GM12878 (cell line): Measurements from ENCODE around the gene DGAT2. TPM values are rescaled to one million over a fixed set of nuclear protein-coding genes. Genes with fewer than 3 reads are reported as not detected.
A peak's percentile ranks its signal among the peaks of the same experiment; 100 is the strongest.

Source experiments
- ATAC-seq: fragments of 200-7000 bp; cut with Tn5 transposase; 3 replicates; pipeline ENCODE4 v1.9.1; 2020; ENCODE audit warnings: mild to moderate bottlenecking, moderate library complexity
- BruUV-seq: library from RNA; stranded (reverse); fragments of 400-500 nt; replicated peaks from 2 replicates; lab custom pipeline; 2021; lab: Mats Ljungman, UMichigan
- CTCF ChIA-PET: fragments of 300-600 bp; sonication (Branson Sonifier 250); formaldehyde crosslinking; extraction: SDS; loops from one replicate; lab custom pipeline; 2021; ENCODE audit warnings: inconsistent platforms; lab: Yijun Ruan, JAX
- POLR2A ChIA-PET: fragments of 350-600 bp; formaldehyde crosslinking; extraction: SDS; loops from one replicate; lab custom pipeline; 2021; ENCODE audit warnings: inconsistent platforms; lab: Charles Lee
- RAD21 ChIA-PET: fragments of 300-600 bp; sonication (Branson Sonifier 250); formaldehyde crosslinking; loops from one replicate; lab custom pipeline; 2023; ENCODE audit warnings: antibody characterized with exemption; ENCODE audit not compliant: unreplicated experiment; lab: Charles Lee
- SMC1A ChIA-PET: fragments of 300-600 bp; sonication (Branson Sonifier 250); formaldehyde crosslinking; loops from one replicate; lab custom pipeline; 2023; ENCODE audit not compliant: unreplicated experiment, uncharacterized antibody; lab: Charles Lee
- DNase-seq: peaks from one replicate; pipeline ENCODE4 v3.0.0-alpha.2; 2011; ENCODE audit warnings: low read depth, low spot score
- FAIRE-seq: peaks from 3 replicates; lab custom pipeline; 2011; peaks lifted over from hg19 to GRCh38; lab: Jason Lieb, UNC
- H2AFZ ChIP-seq: 2 replicates; pipeline ENCODE4 v1.6.0; 2011; ENCODE audit warnings: low read depth, low read length, control low read depth; ENCODE audit not compliant: control insufficient read depth
- H3K27ac ChIP-seq: 2 replicates; pipeline ENCODE4 v1.5.1; 2011; ENCODE audit warnings: control low read depth; ENCODE audit not compliant: control insufficient read depth, insufficient read depth
- H3K27me3 ChIP-seq, 2 experiments: replicated peaks in 1 of 2; 2 replicates each; pipeline versions ENCODE4 v1.6.0 to v1.6.1; 2011; ENCODE audit warnings: low read length in 1 of 2; ENCODE audit not compliant: control insufficient read depth in 2 of 2, insufficient read depth in 2 of 2
- H3K36me3 ChIP-seq, 2 experiments: 2 replicates each; pipeline ENCODE4 v1.5.1; 2011; ENCODE audit warnings: low read length in 1 of 2; ENCODE audit not compliant: control insufficient read depth in 2 of 2, insufficient read depth in 2 of 2
- H3K4me1 ChIP-seq: 2 replicates; pipeline ENCODE4 v1.6.1; 2011; ENCODE audit warnings: mild to moderate bottlenecking, low read length, moderate library complexity, mixed read lengths; ENCODE audit not compliant: control insufficient read depth, insufficient read depth
- H3K4me2 ChIP-seq: 2 replicates; pipeline ENCODE4 v1.6.0; 2011; ENCODE audit warnings: control low read depth; ENCODE audit not compliant: control insufficient read depth, insufficient read depth
- H3K4me3 ChIP-seq: fragments of 200-600 bp; sonication (generic); 2 replicates; pipeline ENCODE4 v1.5.1; 2016
- H3K79me2 ChIP-seq: 2 replicates; pipeline ENCODE4 v1.6.0; 2011; ENCODE audit warnings: low read length; ENCODE audit not compliant: control insufficient read depth, insufficient read depth
- H3K9ac ChIP-seq: 2 replicates; pipeline ENCODE4 v1.8.0; 2011; ENCODE audit warnings: low read length, control low read depth, mixed read lengths; ENCODE audit not compliant: control insufficient read depth, insufficient read depth
- H3K9me3 ChIP-seq: replicated peaks from 3 replicates; pipeline ENCODE4 v1.5.1; 2011; ENCODE audit warnings: mild to moderate bottlenecking, low read length; ENCODE audit not compliant: control insufficient read depth, insufficient read depth
- H4K20me1 ChIP-seq: 2 replicates; pipeline ENCODE4 v1.6.0; 2011; ENCODE audit not compliant: control insufficient read depth, insufficient read depth
- ATF3 ChIP-seq: IDR thresholded peaks from 2 replicates; pipeline ENCODE4 v1.6.1; 2011; ENCODE audit warnings: low read depth, mild to moderate bottlenecking, low read length, moderate library complexity, borderline replicate concordance; ENCODE audit errors: extremely low read depth
- MAX ChIP-seq: IDR thresholded peaks from 2 replicates; pipeline ENCODE4 v1.6.1; 2012; ENCODE audit warnings: low read depth, low read length, improper control_type of control experiment
- MYC ChIP-seq: IDR thresholded peaks from 2 replicates; pipeline ENCODE4 v1.6.1; 2011; ENCODE audit warnings: mild to moderate bottlenecking, low read length, moderate library complexity, inconsistent platforms; ENCODE audit not compliant: insufficient read depth, insufficient replicate concordance, insufficient read length, severe bottlenecking
- NFYB ChIP-seq: IDR thresholded peaks from 2 replicates; pipeline ENCODE4 v1.6.1; 2011; ENCODE audit warnings: low read depth, mild to moderate bottlenecking, low read length, improper control_type of control experiment, moderate library complexity; ENCODE audit not compliant: insufficient read depth
- WRNIP1 ChIP-seq: IDR thresholded peaks from 2 replicates; pipeline ENCODE4 v1.6.1; 2011; ENCODE audit warnings: low read depth, low read length, improper control_type of control experiment, borderline replicate concordance
- WGBS: methylation state at CpG from one replicate; pipeline ENCODE4 v1.1.6; 2016; ENCODE audit warnings: low lambda C conversion rate; ENCODE audit not compliant: insufficient replicate concordance, insufficient coverage; ENCODE audit errors: missing lambda C conversion rate; 5-methylcytosine and 5-hydroxymethylcytosine counted together
- in situ Hi-C: fragments of 300-500 bp; cut with MboI; formaldehyde crosslinking; loops from 9 replicates; pipeline ENCODE4 v1.14.3; 2018; ENCODE audit warnings: mixed read lengths
- intact Hi-C: fragments of 100-400 bp; cut with micrococcal nuclease; formaldehyde crosslinking; loops from one replicate; pipeline ENCODE4 v1.14.2; 2022; ENCODE audit not compliant: unreplicated experiment
- polyA plus RNA-seq, 11 experiments: library from polyadenylated mRNA; depleted of rRNA in 4 of 11; unstranded in 6 of 11; stranded (reverse) in 5 of 11; fragments of >200 nt; fragmentation: Nextera tagmentation in 4 of 11; fragmentation: Illumina TruSeq in 1 of 11; extraction: Ambion mirVana in 4 of 11; extraction: Trizol in 1 of 11; gene quantifications; 1 replicate in 1 of 11; 2 replicates in 10 of 11; pipeline versions ENCODE4 v1.2.1 to v1.2.3, GENCODE V29; 2011 to 2016; ENCODE audit warnings: inconsistent platforms in 2 of 11, missing spikeins in 2 of 11, low read depth in 1 of 11
- total RNA-seq, 4 experiments: library from RNA; depleted of rRNA in 3 of 4; stranded (reverse); fragments of >200 nt in 3 of 4; fragmentation: Illumina TruSeq in 1 of 4; extraction: Trizol in 1 of 4; gene quantifications; 2 replicates each; pipeline versions ENCODE4 v1.2.1 to v1.2.3, GENCODE V29; 2013 to 2021

Gene DGAT2
- total and polyA plus RNA-seq, 10 of the 15 experiments (the other 5 are each of a cell fraction or from before 2014, with no cell fraction given): 5.1 to 25.9 (median 17.6) TPM

GRCh38 chr11:75816561-75817239 lies 48.1 kb downstream of the DGAT2 start (continued):
- TF ChIP-seq MAX (peak; percentile 38), MYC (peak; percentile 56), WRNIP1 (peak; percentile 86)

- RAD21 ChIA-PET: no interaction called here
- CTCF ChIA-PET: interaction anchor here (0.7 kb wide), 1 partner anchor 808 kb away, joined by 3 read pairs; no protein-coding TSS in a partner anchor
- Histone ChIP-seq H3K4me2 (peak overlapping the region; percentile 41; the same call in 1 of the 2 replicates), H3K4me3 (no peak overlapping the region), H2AFZ (no peak overlapping the region), H3K79me2 (peaks cover 94% of the 10 kb centered on the region), H3K9ac (no peak overlapping the region), H3K9me3 (peaks cover 7% of the 10 kb centered on the region; the same call in 2 of the 3 replicates), H3K36me3 (peaks cover 0 to 15% of the 10 kb centered on the region in 2 experiments; a peak in 3 of 4 replicates), H3K4me1 (peaks cover 52% of the 10 kb centered on the region), H4K20me1 (no peaks in the 10 kb centered on the region), H3K27me3 (no peaks in the 10 kb centered on the region), H3K27ac (0 out of 2 replicates have a peak overlapping the region, but pooled peaks have one; percentile 8)
- in situ Hi-C loops: no loop called here
- DNase-seq (no peak), FAIRE-seq (no peak), ATAC-seq (no peak)
- POLR2A ChIA-PET: interaction anchor here (1.4 kb wide), 1 partner anchor 9 kb away, joined by 3 read pairs; no protein-coding TSS in a partner anchor
- no peak for TF ChIP-seq ATF3
- TF ChIP-seq NFYB: no peak
- no TSS peak for BruUV-seq
- SMC1A ChIA-PET: interaction anchor here (7.5 to 7.8 kb wide), 2 partner anchors 8 to 45 kb away, joined by 78 to 100 read pairs; partner anchors contain the start of gene UVRAG
- intact Hi-C loops: no loop called here
- 86% methylated on average over 1 of the region's 1 CpG for WGBS
Measured at GRCh38 chr11:75820645-75821044, 52.1 kb downstream of the DGAT2 start.
